Measurements from ENCODE around the gene ASPRV1. TPM values are rescaled to one million over a fixed set of nuclear protein-coding genes. Genes with fewer than 3 reads are reported as not detected.

ASPRV1 gene
- polyA plus RNA-seq, 3 donors, result 0.25 to 0.52 (median 0.27) TPM

GRCh38 chr2:69948032-69948962 is 13.1 kb downstream of the ASPRV1 start:
- Histone ChIP-seq H4K20me1 (ENCODE audit: insufficient read depth, low read length) (no peaks in the 10 kb centered on the region), H3K9me3 (replicated peaks in 1 of 2; ENCODE audit: control insufficient read depth in 1 of 2, insufficient read depth in 1 of 2, low read length in 2 of 2) (no peaks in the 10 kb centered on the region), H3K4me3 (replicated peaks in 1 of 3; ENCODE audit: low read depth in 2 of 3, low read length in 3 of 3) (no peak overlapping the region), H3K27ac (ENCODE audit: low read depth in 1 of 2, low read length in 2 of 2) (peak overlapping the region; percentile 11 to 92), H3K27me3 (ENCODE audit: control insufficient read depth in 2 of 2, insufficient read depth in 2 of 2, low read length in 2 of 2) (no peaks in the 10 kb centered on the region), H3K9ac (ENCODE audit: insufficient read depth, low read length, poor library complexity, severe bottlenecking) (no peak overlapping the region), H3K4me2 (replicated peaks; ENCODE audit: extremely low read depth, low read length, poor library complexity, severe bottlenecking) (peak overlapping the region; percentile 21), H3K79me2 (ENCODE audit: insufficient read depth, low read length) (no peaks in the 10 kb centered on the region), H3K4me1 (ENCODE audit: control insufficient read depth in 1 of 2, insufficient read depth in 2 of 2, low read length in 2 of 2) (peaks cover 70 to 75% of the 10 kb centered on the region in 2 donors), H3K36me3 (replicated peaks in 1 of 2; ENCODE audit: control insufficient read depth in 1 of 2, insufficient read depth in 2 of 2, low read length in 2 of 2) (peaks cover 2% of the 10 kb centered on the region in 2 donors), H2AFZ (ENCODE audit: insufficient read depth, low read depth, low read length, poor library complexity, severe bottlenecking) (peak overlapping the region; percentile 62)
- intact Hi-C loops (cut with micrococcal nuclease), result loop anchor here in 1 of 2 donors (5.0 kb wide), 1 partner anchor 36 kb away; no protein-coding TSS in a partner anchor
- peaks cover 71% of the 10 kb centered on the region for H3K4me1 Mint-ChIP-seq
- H3K36me3 Mint-ChIP-seq, result peaks cover 11 to 15% of the 10 kb centered on the region in 2 donors
- peaks cover 0 to 2% (median 0%) of the 10 kb centered on the region in 7 donors for H3K9me3 Mint-ChIP-seq
- no peak for TF ChIP-seq CTCF (IDR thresholded peaks at IDR 0.05)
- peak overlapping the region in 1 of 2 donors; percentile 23 for H3K4me3 Mint-ChIP-seq
- DNase-seq, result no peak
- 55% methylated on average over 28 of the region's 35 CpGs for WGBS (ENCODE audit: insufficient coverage)
- H3K27ac Mint-ChIP-seq, result peak overlapping the region in 6 of 7 donors; percentile 5 to 98 (median 97)
- no peaks in the 10 kb centered on the region for H3K27me3 Mint-ChIP-seq (ENCODE audit: low read depth in 3 of 3)

- no peaks in the 10 kb centered on the region for H3K27me3 ChIP-seq (ENCODE audit: control insufficient read depth in 2 of 2, insufficient read depth in 2 of 2, low read length in 2 of 2)
- H3K9ac ChIP-seq (ENCODE audit: insufficient read depth, low read length, poor library complexity, severe bottlenecking), result no peak overlapping the region
- no peak for TF ChIP-seq CTCF (IDR thresholded peaks at IDR 0.05)
- H3K4me2 ChIP-seq (replicated peaks; ENCODE audit: extremely low read depth, low read length, poor library complexity, severe bottlenecking), result peak overlapping the region; percentile 28
- peaks cover 19 to 21% of the 10 kb centered on the region in 2 donors for H3K36me3 Mint-ChIP-seq
- H3K27ac ChIP-seq (ENCODE audit: low read depth in 1 of 2, low read length in 2 of 2), result peak overlapping the region; percentile 11 to 92
- H2AFZ ChIP-seq (ENCODE audit: insufficient read depth, low read depth, low read length, poor library complexity, severe bottlenecking), result no peak overlapping the region
- H3K4me1 Mint-ChIP-seq, result peaks cover 69% of the 10 kb centered on the region
- H3K9me3 ChIP-seq (replicated peaks in 1 of 2; ENCODE audit: control insufficient read depth in 1 of 2, insufficient read depth in 1 of 2, low read length in 2 of 2), result no peaks in the 10 kb centered on the region
- H3K27me3 Mint-ChIP-seq (ENCODE audit: low read depth in 3 of 3), result no peaks in the 10 kb centered on the region
- peaks cover 3% of the 10 kb centered on the region for H4K20me1 ChIP-seq (ENCODE audit: insufficient read depth, low read length)
- no peaks in the 10 kb centered on the region for H3K79me2 ChIP-seq (ENCODE audit: insufficient read depth, low read length)
- peaks cover 67 to 72% of the 10 kb centered on the region in 2 donors for H3K4me1 ChIP-seq (ENCODE audit: control insufficient read depth in 1 of 2, insufficient read depth in 2 of 2, low read length in 2 of 2)
- WGBS (ENCODE audit: insufficient coverage), result 10% methylated on average over 2 of the region's 4 CpGs
- peaks cover 0 to 2% (median 0%) of the 10 kb centered on the region in 7 donors for H3K9me3 Mint-ChIP-seq
- H3K27ac Mint-ChIP-seq, result peak overlapping the region; percentile 94 to 98 (median 97)
- intact Hi-C loops (cut with micrococcal nuclease), result loop anchor here in 1 of 2 donors (2.0 to 5.0 kb wide), 2 partner anchors 35 to 37 kb away; no protein-coding TSS in a partner anchor
- peak overlapping the region in 1 of 3 experiments; percentile 53 for H3K4me3 ChIP-seq (replicated peaks in 1 of 3; ENCODE audit: low read depth in 2 of 3, low read length in 3 of 3)
- DNase-seq, result peak in 2 of 3 donors; percentile 52 to 66
- peaks cover 9 to 10% of the 10 kb centered on the region in 2 donors for H3K36me3 ChIP-seq (replicated peaks in 1 of 2; ENCODE audit: control insufficient read depth in 1 of 2, insufficient read depth in 2 of 2, low read length in 2 of 2)
- H3K4me3 Mint-ChIP-seq, result peak overlapping the region in 1 of 2 donors; percentile 51
Observed at GRCh38 chr2:69947325-69947931, 14.0 kb downstream of the ASPRV1 start.

All from CD14-positive monocyte (primary cell).